Measurements from ENCODE around the gene FGF14. TPM values are rescaled to one million over a fixed set of nuclear protein-coding genes. Genes with fewer than 3 reads are reported as not detected.

Gene FGF14
- total and polyA plus RNA-seq, 7 experiments from 2014 or later, result not detected

- H3K27me3 ChIP-seq (ENCODE audit: control insufficient read depth in 2 of 2, insufficient read depth in 2 of 2, low read length in 2 of 2), result no peaks in the 10 kb centered on the region
- intact Hi-C loops (cut with micrococcal nuclease), result no loop called here
- Mint-ChIP-seq H3K36me3 (no peaks in the 10 kb centered on the region), H3K27ac (no peak overlapping the region), H3K4me1 (no peaks in the 10 kb centered on the region), H3K9me3 (no peaks in the 10 kb centered on the region), H3K4me3 (no peak overlapping the region), H3K27me3 (peaks cover 0 to 15% (median 6%) of the 10 kb centered on the region in 5 donors)
- ChIA-PET CTCF (no interaction called here), POLR2A (no interaction called here)
- ATAC-seq (no peak), DNase-seq (no peak)
- H3K27ac ChIP-seq (ENCODE audit: low read depth, low read length), result no peak overlapping the region
- no peak overlapping the region for H3K4me3 ChIP-seq (ENCODE audit: low read length)
- H3K9me3 ChIP-seq (ENCODE audit: control insufficient read depth in 2 of 3, low read length in 3 of 3), result no peaks in the 10 kb centered on the region
- no peaks in the 10 kb centered on the region for H3K36me3 ChIP-seq (ENCODE audit: control insufficient read depth in 2 of 3, insufficient read depth in 3 of 3, low read length in 3 of 3)
- no peaks in the 10 kb centered on the region for H3K4me1 ChIP-seq (ENCODE audit: control insufficient read depth in 2 of 2, insufficient read depth in 2 of 2, low read length in 2 of 2)
Observed at GRCh38 chr13:101866889-101867581, 534.8 kb downstream of the FGF14 start.

- no peaks in the 10 kb centered on the region for H3K36me3 ChIP-seq (ENCODE audit: control insufficient read depth in 2 of 3, insufficient read depth in 3 of 3, low read length in 3 of 3)
- Mint-ChIP-seq H3K9me3 (peaks cover 0 to 3% (median 0%) of the 10 kb centered on the region in 11 donors), H3K27me3 (peaks cover 0 to 12% (median 6%) of the 10 kb centered on the region in 5 donors), H3K36me3 (no peaks in the 10 kb centered on the region), H3K4me1 (no peaks in the 10 kb centered on the region), H3K4me3 (no peak overlapping the region), H3K27ac (no peak overlapping the region)
- POLR2A ChIA-PET, result no interaction called here
- DNase-seq (no peak), ATAC-seq (no peak)
- no peaks in the 10 kb centered on the region for H3K9me3 ChIP-seq (ENCODE audit: control insufficient read depth in 2 of 3, low read length in 3 of 3)
- H3K27me3 ChIP-seq (ENCODE audit: control insufficient read depth in 2 of 2, insufficient read depth in 2 of 2, low read length in 2 of 2), result no peaks in the 10 kb centered on the region
- H3K4me1 ChIP-seq (ENCODE audit: control insufficient read depth in 2 of 2, insufficient read depth in 2 of 2, low read length in 2 of 2), result no peaks in the 10 kb centered on the region
- no peak overlapping the region for H3K27ac ChIP-seq (ENCODE audit: low read depth, low read length)
- intact Hi-C loops (cut with micrococcal nuclease), result no loop called here
- H3K4me3 ChIP-seq (ENCODE audit: low read length), result no peak overlapping the region
- CTCF ChIA-PET, result no interaction called here
Observed at GRCh38 chr13:101858860-101859259, 543.0 kb downstream of the FGF14 start.

DNA sequence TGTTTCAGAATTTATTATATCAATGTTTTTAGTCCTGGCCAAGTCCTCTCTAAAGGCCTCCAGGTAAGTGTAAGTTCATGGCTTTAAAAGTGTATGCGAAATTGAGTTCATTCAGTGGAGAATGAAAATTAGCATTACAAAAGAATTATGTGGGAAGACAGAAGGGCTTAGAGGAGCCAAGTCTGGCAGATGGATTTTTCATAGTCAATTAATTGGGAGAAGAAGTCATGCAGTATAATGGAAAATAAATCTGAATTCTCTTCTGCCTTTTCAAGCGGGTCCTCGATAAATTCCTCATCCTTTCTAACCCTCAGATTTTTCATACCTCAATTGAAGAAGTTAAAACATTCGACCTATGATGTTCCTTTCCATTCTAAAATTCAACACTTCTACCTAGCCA, 555.1 kb downstream of the FGF14 start:
- peaks cover 0 to 5% (median 0%) of the 10 kb centered on the region in 11 donors for H3K9me3 Mint-ChIP-seq
- no peak overlapping the region for H3K27ac ChIP-seq (ENCODE audit: low read depth, low read length)
- H3K4me3 Mint-ChIP-seq, result no peak overlapping the region
- H3K27ac Mint-ChIP-seq, result no peak overlapping the region
- H3K4me1 ChIP-seq (ENCODE audit: control insufficient read depth in 2 of 2, insufficient read depth in 2 of 2, low read length in 2 of 2), result no peaks in the 10 kb centered on the region
- no peaks in the 10 kb centered on the region for H3K9me3 ChIP-seq (ENCODE audit: control insufficient read depth in 2 of 3, low read length in 3 of 3)
- DNase-seq (no peak), ATAC-seq (no peak)
- H3K36me3 Mint-ChIP-seq, result no peaks in the 10 kb centered on the region
- H3K4me1 Mint-ChIP-seq, result no peaks in the 10 kb centered on the region
- no peaks in the 10 kb centered on the region for H3K27me3 ChIP-seq (ENCODE audit: control insufficient read depth in 2 of 2, insufficient read depth in 2 of 2, low read length in 2 of 2)
- H3K4me3 ChIP-seq (ENCODE audit: low read length), result no peak overlapping the region
- no peaks in the 10 kb centered on the region for H3K36me3 ChIP-seq (ENCODE audit: control insufficient read depth in 2 of 3, insufficient read depth in 3 of 3, low read length in 3 of 3)
- ChIA-PET CTCF (no interaction called here), POLR2A (no interaction called here)
- intact Hi-C loops (cut with micrococcal nuclease), result no loop called here
- H3K27me3 Mint-ChIP-seq, result peaks cover 0 to 19% (median 6%) of the 10 kb centered on the region in 5 donors

GRCh38 chr13:101846249-101846648, 555.6 kb downstream of the FGF14 start:
- Mint-ChIP-seq H3K9me3 (peaks cover 0 to 5% (median 0%) of the 10 kb centered on the region in 11 donors), H3K4me1 (no peaks in the 10 kb centered on the region), H3K4me3 (no peak overlapping the region), H3K27ac (no peak overlapping the region), H3K36me3 (no peaks in the 10 kb centered on the region), H3K27me3 (peaks cover 0 to 19% (median 6%) of the 10 kb centered on the region in 5 donors)
- ChIA-PET CTCF (no interaction called here), POLR2A (no interaction called here)
- H3K27me3 ChIP-seq (ENCODE audit: control insufficient read depth in 2 of 2, insufficient read depth in 2 of 2, low read length in 2 of 2), result no peaks in the 10 kb centered on the region
- no peaks in the 10 kb centered on the region for H3K4me1 ChIP-seq (ENCODE audit: control insufficient read depth in 2 of 2, insufficient read depth in 2 of 2, low read length in 2 of 2)
- H3K27ac ChIP-seq (ENCODE audit: low read depth, low read length), result no peak overlapping the region
- ATAC-seq (no peak), DNase-seq (no peak)
- no peaks in the 10 kb centered on the region for H3K36me3 ChIP-seq (ENCODE audit: control insufficient read depth in 2 of 3, insufficient read depth in 3 of 3, low read length in 3 of 3)
- no peak overlapping the region for H3K4me3 ChIP-seq (ENCODE audit: low read length)
- intact Hi-C loops (cut with micrococcal nuclease), result no loop called here
- no peaks in the 10 kb centered on the region for H3K9me3 ChIP-seq (ENCODE audit: control insufficient read depth in 2 of 3, low read length in 3 of 3)

DNA sequence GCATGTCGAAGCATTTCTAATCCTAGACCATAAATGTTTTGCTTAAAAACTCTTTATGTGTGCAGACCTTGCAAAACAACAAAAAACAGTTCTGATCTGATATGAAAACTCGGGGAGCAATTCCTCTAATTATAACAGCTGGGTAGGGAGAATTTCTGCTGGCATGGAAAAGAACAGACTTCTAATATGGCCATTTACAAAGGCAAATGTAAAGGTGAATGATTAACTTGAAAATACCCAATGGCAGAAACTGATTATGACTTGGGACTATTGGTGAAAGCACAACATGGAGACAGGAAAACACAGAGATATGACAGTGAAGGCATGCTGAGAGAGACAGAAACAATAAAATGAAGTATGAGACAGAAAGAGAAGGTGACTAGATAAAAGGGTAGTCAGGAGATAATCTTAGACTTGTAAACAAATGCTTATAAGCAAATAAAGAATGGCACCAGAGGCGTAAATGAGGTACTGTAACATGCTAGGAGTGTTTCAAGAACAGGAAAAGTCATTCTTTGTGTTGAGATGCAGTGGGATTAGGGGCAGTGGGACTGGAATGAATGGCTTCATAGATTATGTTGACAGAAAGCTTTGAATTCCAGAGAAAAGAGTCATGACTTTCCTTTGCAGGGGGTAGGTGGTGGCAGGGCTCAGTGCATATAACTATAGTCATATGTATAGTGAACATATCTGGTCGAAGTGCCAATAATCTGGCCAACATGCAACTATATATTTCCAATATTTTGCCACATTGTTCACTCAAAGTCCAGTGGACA, 556.4 kb downstream of the FGF14 start:
- CTCF ChIA-PET, result no interaction called here
- DNase-seq (no peak), ATAC-seq (no peak)
- no peak overlapping the region for H3K27ac Mint-ChIP-seq
- Histone ChIP-seq H3K27ac (ENCODE audit: low read depth, low read length) (no peak overlapping the region), H3K27me3 (ENCODE audit: control insufficient read depth in 2 of 2, insufficient read depth in 2 of 2, low read length in 2 of 2) (no peaks in the 10 kb centered on the region), H3K4me3 (ENCODE audit: low read length) (no peak overlapping the region), H3K36me3 (ENCODE audit: control insufficient read depth in 2 of 3, insufficient read depth in 3 of 3, low read length in 3 of 3) (no peaks in the 10 kb centered on the region), H3K4me1 (ENCODE audit: control insufficient read depth in 2 of 2, insufficient read depth in 2 of 2, low read length in 2 of 2) (no peaks in the 10 kb centered on the region), H3K9me3 (ENCODE audit: control insufficient read depth in 2 of 3, low read length in 3 of 3) (no peaks in the 10 kb centered on the region)
- intact Hi-C loops (cut with micrococcal nuclease), result no loop called here
- POLR2A ChIA-PET, result no interaction called here
- no peak overlapping the region for H3K4me3 Mint-ChIP-seq
- H3K36me3 Mint-ChIP-seq, result no peaks in the 10 kb centered on the region
- H3K9me3 Mint-ChIP-seq, result peaks cover 0 to 5% (median 0%) of the 10 kb centered on the region in 11 donors
- H3K4me1 Mint-ChIP-seq, result no peaks in the 10 kb centered on the region
- peaks cover 0 to 19% (median 6%) of the 10 kb centered on the region in 5 donors for H3K27me3 Mint-ChIP-seq

- H3K27me3 Mint-ChIP-seq, result peaks cover 0 to 9% (median 3%) of the 10 kb centered on the region in 5 donors
- H3K4me1 ChIP-seq (ENCODE audit: control insufficient read depth in 2 of 2, insufficient read depth in 2 of 2, low read length in 2 of 2), result no peaks in the 10 kb centered on the region
- H3K36me3 ChIP-seq (ENCODE audit: control insufficient read depth in 2 of 3, insufficient read depth in 3 of 3, low read length in 3 of 3), result no peaks in the 10 kb centered on the region
- no peak overlapping the region for H3K27ac Mint-ChIP-seq
- no peak overlapping the region for H3K4me3 ChIP-seq (ENCODE audit: low read length)
- POLR2A ChIA-PET, result no interaction called here
- no peak overlapping the region for H3K4me3 Mint-ChIP-seq
- CTCF ChIA-PET, result no interaction called here
- intact Hi-C loops (cut with micrococcal nuclease), result no loop called here
- H3K9me3 ChIP-seq (ENCODE audit: control insufficient read depth in 2 of 3, low read length in 3 of 3), result no peaks in the 10 kb centered on the region
- no peaks in the 10 kb centered on the region for H3K36me3 Mint-ChIP-seq
- H3K27ac ChIP-seq (ENCODE audit: low read depth, low read length), result no peak overlapping the region
- H3K9me3 Mint-ChIP-seq, result peaks cover 0 to 5% (median 0%) of the 10 kb centered on the region in 11 donors
- H3K4me1 Mint-ChIP-seq, result no peaks in the 10 kb centered on the region
- ATAC-seq (no peak), DNase-seq (no peak)
- no peaks in the 10 kb centered on the region for H3K27me3 ChIP-seq (ENCODE audit: control insufficient read depth in 2 of 2, insufficient read depth in 2 of 2, low read length in 2 of 2)
Observed at GRCh38 chr13:101841698-101842097, 560.1 kb downstream of the FGF14 start.

- H3K4me3 ChIP-seq (ENCODE audit: low read length), result no peak overlapping the region
- peaks cover 0 to 3% (median under 1%) of the 10 kb centered on the region in 5 donors for H3K27me3 Mint-ChIP-seq
- peaks cover 0 to 5% (median 0%) of the 10 kb centered on the region in 11 donors for H3K9me3 Mint-ChIP-seq
- ChIA-PET POLR2A (no interaction called here), CTCF (no interaction called here)
- no peaks in the 10 kb centered on the region for H3K36me3 ChIP-seq (ENCODE audit: control insufficient read depth in 2 of 3, insufficient read depth in 3 of 3, low read length in 3 of 3)
- H3K4me1 Mint-ChIP-seq, result no peaks in the 10 kb centered on the region
- H3K27me3 ChIP-seq (ENCODE audit: control insufficient read depth in 2 of 2, insufficient read depth in 2 of 2, low read length in 2 of 2), result no peaks in the 10 kb centered on the region
- intact Hi-C loops (cut with micrococcal nuclease), result no loop called here
- H3K36me3 Mint-ChIP-seq, result no peaks in the 10 kb centered on the region
- H3K27ac ChIP-seq (ENCODE audit: low read depth, low read length), result no peak overlapping the region
- H3K4me1 ChIP-seq (ENCODE audit: control insufficient read depth in 2 of 2, insufficient read depth in 2 of 2, low read length in 2 of 2), result no peaks in the 10 kb centered on the region
- no peak for ATAC-seq
- H3K27ac Mint-ChIP-seq, result no peak overlapping the region
- no peaks in the 10 kb centered on the region for H3K9me3 ChIP-seq (ENCODE audit: control insufficient read depth in 2 of 3, low read length in 3 of 3)
- no peak for DNase-seq
- no peak overlapping the region for H3K4me3 Mint-ChIP-seq
Observed at GRCh38 chr13:101838323-101838722, 563.5 kb downstream of the FGF14 start.
